Measurements from ENCODE around the gene BCL3. TPM values are rescaled to one million over a fixed set of nuclear protein-coding genes. Genes with fewer than 3 reads are reported as not detected.

BCL3 gene
- polyA plus RNA-seq, 1 of the 3 experiments (the other 2 are of a cell fraction): 19.2 TPM

GRCh38 chr19:44740351-44740824, 8.1 kb upstream of the BCL3 start (continued):
- TF ChIP-seq GABPA (IDR thresholded peaks at IDR 0.05; ENCODE audit: low read depth) (no peak), EP300 (IDR thresholded peaks at IDR 0.05; ENCODE audit: borderline replicate concordance in 1 of 2, low read depth in 1 of 2, low read length in 1 of 2) (no peak), RAD21 (IDR thresholded peaks at IDR 0.05; ENCODE audit: low read length) (no peak)

GRCh38 chr19:44741258-44741731, 7.2 kb upstream of the BCL3 start:
- peaks cover 20% of the 10 kb centered on the region for H3F3A ChIP-seq (replicated peaks; ENCODE audit: insufficient read depth)
- no peak overlapping the region for H3K4me3 ChIP-seq (ENCODE audit: low read depth in 2 of 2, low read length in 1 of 2)
- POLR2A ChIA-PET: no interaction called here
- no peaks in the 10 kb centered on the region for H3K79me2 ChIP-seq (ENCODE audit: insufficient read depth)
- H3K36me3 ChIP-seq (replicated peaks in 1 of 2; ENCODE audit: control insufficient read depth in 1 of 2, insufficient read depth in 2 of 2, low read length in 1 of 2): no peaks in the 10 kb centered on the region
- H3K9ac ChIP-seq: no peak overlapping the region
- peaks cover 3 to 11% of the 10 kb centered on the region in 2 experiments; a peak in 3 of 4 replicates for H3K4me1 ChIP-seq (ENCODE audit: control insufficient read depth in 1 of 2, insufficient read depth in 2 of 2, low read depth in 1 of 2, low read length in 1 of 2)
- TF ChIP-seq JUND (IDR thresholded peaks at IDR 0.05): no peak
- TF ChIP-seq GATA2 (CRISPR knock-in tag; IDR thresholded peaks at IDR 0.05): no peak
- TF ChIP-seq RCOR1 (IDR thresholded peaks at IDR 0.05; ENCODE audit: low read length): no peak
- TF ChIP-seq POLR2AphosphoS5 (IDR thresholded peaks at IDR 0.05; ENCODE audit: low read depth, low read length): no peak
- no peak for TF ChIP-seq IRF3 (IDR thresholded peaks at IDR 0.05; ENCODE audit: low read depth, low read length)
- no peak for TF ChIP-seq FOXJ3 (CRISPR knock-in tag; IDR thresholded peaks at IDR 0.05)
- no peak for TF ChIP-seq SIN3A (IDR thresholded peaks at IDR 0.05; ENCODE audit: borderline replicate concordance, low read depth, low read length)
- TF ChIP-seq MEF2A (IDR thresholded peaks at IDR 0.05; ENCODE audit: borderline replicate concordance, low read depth): no peak
- TF ChIP-seq FOSL2 (IDR thresholded peaks at IDR 0.05; ENCODE audit: borderline replicate concordance, low read depth): no peak
- no peak for TF ChIP-seq USF2 (IDR thresholded peaks at IDR 0.05; ENCODE audit: borderline replicate concordance, low read depth, low read length)
- TF ChIP-seq GABPA (IDR thresholded peaks at IDR 0.05; ENCODE audit: low read depth): no peak
- TF ChIP-seq PBX3 (IDR thresholded peaks at IDR 0.05): no peak
- TF ChIP-seq TAF1 (IDR thresholded peaks at IDR 0.05; ENCODE audit: borderline replicate concordance, low read depth, low read length): no peak
- TF ChIP-seq NRF1 (IDR thresholded peaks at IDR 0.05; ENCODE audit: low read depth, low read length): no peak
- TF ChIP-seq REST (IDR thresholded peaks at IDR 0.05; ENCODE audit: low read depth, low read length): no peak
- TF ChIP-seq RAD21 (IDR thresholded peaks at IDR 0.05; ENCODE audit: low read length): no peak
- TF ChIP-seq ELF1 (IDR thresholded peaks at IDR 0.05): no peak
- WGBS (ENCODE audit: low lambda C conversion rate): 69% methylated on average over 5 of the region's 6 CpGs
- no peak for DNase-seq
- H3K27ac ChIP-seq (ENCODE audit: low read depth in 2 of 2, low read length in 1 of 2): peak overlapping the region; percentile 3 to 65; a peak in 2 of 4 replicates
- H3K9me2 ChIP-seq: no peaks in the 10 kb centered on the region
- no peak overlapping the region for H2AFZ ChIP-seq (ENCODE audit: low read depth)
- no peak overlapping the region; the same call in 1 of the 2 replicates for H3K4me2 ChIP-seq
- H3K9me3 ChIP-seq: no peaks in the 10 kb centered on the region
- no peaks in the 10 kb centered on the region for H3K27me3 ChIP-seq (ENCODE audit: insufficient read depth)
- CTCF ChIA-PET: interaction anchor here (1.0 to 11.9 kb wide), 5 partner anchors 10 to 43 kb away, joined by 3 to 92 read pairs (median 8); no protein-coding TSS in a partner anchor
- no peaks in the 10 kb centered on the region for H4K20me1 ChIP-seq (ENCODE audit: insufficient read depth)

All from SK-N-SH (cell line).